Endodermal cell (in vitro differentiated cells): Measurements from ENCODE around the gene CCL1. TPM values are rescaled to one million over a fixed set of nuclear protein-coding genes. Genes with fewer than 3 reads are reported as not detected.
A peak's percentile ranks its signal among the peaks of the same experiment; 100 is the strongest.

Experiments
- DNase-seq: peaks from one replicate; pipeline ENCODE4 v3.0.0-alpha.2; 2017
- H3K27ac ChIP-seq: 2 replicates; pipeline ENCODE4 v1.5.1; 2013; ENCODE audit warnings: mild to moderate bottlenecking, low read depth, low read length, moderate library complexity
- H3K27me3 ChIP-seq: 2 replicates; pipeline ENCODE4 v1.6.1; 2013; ENCODE audit warnings: mild to moderate bottlenecking, low read length, moderate library complexity; ENCODE audit not compliant: insufficient read depth, control insufficient read depth, poor library complexity, severe bottlenecking
- H3K36me3 ChIP-seq: 2 replicates; pipeline ENCODE4 v1.7.0; 2013; ENCODE audit warnings: mild to moderate bottlenecking, low read length, moderate library complexity; ENCODE audit not compliant: control insufficient read depth, insufficient read depth
- H3K4me1 ChIP-seq: one replicate; pipeline ENCODE4 v1.7.0; 2013; ENCODE audit warnings: low read length; ENCODE audit not compliant: control insufficient read depth, insufficient read depth
- H3K4me3 ChIP-seq: 2 replicates; pipeline ENCODE4 v1.5.1; 2013; ENCODE audit warnings: mild to moderate bottlenecking, low read length, moderate library complexity
- H3K9ac ChIP-seq: 2 replicates; pipeline ENCODE4 v1.6.1; 2013; ENCODE audit warnings: mild to moderate bottlenecking, low read length, moderate library complexity; ENCODE audit not compliant: poor library complexity, severe bottlenecking; ENCODE audit errors: extremely low read depth
- H3K9me3 ChIP-seq: 2 replicates; pipeline ENCODE4 v1.6.1; 2013; ENCODE audit warnings: mild to moderate bottlenecking, low read length, moderate library complexity; ENCODE audit not compliant: control insufficient read depth
- H3K27ac Mint-ChIP-seq: 2 replicates; pipeline ENCODE4 v1.8.0; 2020; ENCODE audit warnings: mixed read lengths
- H3K27me3 Mint-ChIP-seq: 2 replicates; pipeline ENCODE4 v1.8.0; 2021; ENCODE audit warnings: mild to moderate bottlenecking, mixed read lengths; ENCODE audit not compliant: insufficient read depth
- H3K36me3 Mint-ChIP-seq: 2 replicates; pipeline ENCODE4 v1.8.0; 2020; ENCODE audit warnings: low read depth, mixed read lengths
- H3K4me1 Mint-ChIP-seq: 2 replicates; pipeline ENCODE4 v1.8.0; 2020; ENCODE audit warnings: mixed read lengths
- H3K4me3 Mint-ChIP-seq: 2 replicates; pipeline ENCODE4 v1.8.0; 2020; ENCODE audit warnings: mild to moderate bottlenecking, moderate library complexity, mixed read lengths
- H3K9me3 Mint-ChIP-seq: 2 replicates; pipeline ENCODE4 v1.8.0; 2020; ENCODE audit warnings: mild to moderate bottlenecking, mixed read lengths
- WGBS, 2 experiments: methylation state at CpG; one replicate each; pipeline versions ENCODE4 v1.1.5 to v1.1.7; 2013; ENCODE audit warnings: missing lambda C conversion rate in 2 of 2, mixed read lengths in 1 of 2; ENCODE audit not compliant: insufficient coverage in 1 of 2, insufficient read length in 1 of 2; 5-methylcytosine and 5-hydroxymethylcytosine counted together
- total RNA-seq, 2 donors: library from RNA; stranded (reverse); fragmentation: NEBNext Ultra II Directional in 1 of 2; extraction: Animal tissue kit (Norgen Biotek cat#: 25700) in 1 of 2; gene quantifications; 2 replicates in 1 of 2; 3 replicates in 1 of 2; pipeline ENCODE4 v1.2.1, GENCODE V29; 2021
- TF ChIP-seq, protein P1 (sequence below): fragments of 200-600 bp; sonication (generic); conservative IDR thresholded peaks from 2 replicates; pipeline ENCODE4 v1.5.0; 2021; ENCODE audit warnings: antibody characterized with exemption, mild to moderate bottlenecking

CCL1 gene
- total RNA-seq, 2 donors from 2014 or later = not detected

- Histone ChIP-seq H3K4me3 (no peak overlapping the region), H3K9ac (no peak overlapping the region), H3K36me3 (no peaks in the 10 kb centered on the region), H3K27ac (no peak overlapping the region), H3K4me1 (no peaks in the 10 kb centered on the region), H3K9me3 (no peaks in the 10 kb centered on the region), H3K27me3 (no peaks in the 10 kb centered on the region)
- Mint-ChIP-seq H3K27ac (no peak overlapping the region), H3K9me3 (no peaks in the 10 kb centered on the region), H3K4me3 (no peak overlapping the region), H3K4me1 (peaks cover 12% of the 10 kb centered on the region), H3K36me3 (no peaks in the 10 kb centered on the region), H3K27me3 (peaks cover 3% of the 10 kb centered on the region)
- TF ChIP-seq, protein P1, sequence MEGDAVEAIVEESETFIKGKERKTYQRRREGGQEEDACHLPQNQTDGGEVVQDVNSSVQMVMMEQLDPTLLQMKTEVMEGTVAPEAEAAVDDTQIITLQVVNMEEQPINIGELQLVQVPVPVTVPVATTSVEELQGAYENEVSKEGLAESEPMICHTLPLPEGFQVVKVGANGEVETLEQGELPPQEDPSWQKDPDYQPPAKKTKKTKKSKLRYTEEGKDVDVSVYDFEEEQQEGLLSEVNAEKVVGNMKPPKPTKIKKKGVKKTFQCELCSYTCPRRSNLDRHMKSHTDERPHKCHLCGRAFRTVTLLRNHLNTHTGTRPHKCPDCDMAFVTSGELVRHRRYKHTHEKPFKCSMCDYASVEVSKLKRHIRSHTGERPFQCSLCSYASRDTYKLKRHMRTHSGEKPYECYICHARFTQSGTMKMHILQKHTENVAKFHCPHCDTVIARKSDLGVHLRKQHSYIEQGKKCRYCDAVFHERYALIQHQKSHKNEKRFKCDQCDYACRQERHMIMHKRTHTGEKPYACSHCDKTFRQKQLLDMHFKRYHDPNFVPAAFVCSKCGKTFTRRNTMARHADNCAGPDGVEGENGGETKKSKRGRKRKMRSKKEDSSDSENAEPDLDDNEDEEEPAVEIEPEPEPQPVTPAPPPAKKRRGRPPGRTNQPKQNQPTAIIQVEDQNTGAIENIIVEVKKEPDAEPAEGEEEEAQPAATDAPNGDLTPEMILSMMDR = no peak
- DNase-seq = no peak
- WGBS, 2 experiments = 80% methylated on average over 1 of the region's 1 CpG; no CpG with 5 or more reads in 1 of the 2 experiments
These were observed 36.7 kb upstream of the CCL1 start for GRCh38 chr17:34399725-34400124.

DNA sequence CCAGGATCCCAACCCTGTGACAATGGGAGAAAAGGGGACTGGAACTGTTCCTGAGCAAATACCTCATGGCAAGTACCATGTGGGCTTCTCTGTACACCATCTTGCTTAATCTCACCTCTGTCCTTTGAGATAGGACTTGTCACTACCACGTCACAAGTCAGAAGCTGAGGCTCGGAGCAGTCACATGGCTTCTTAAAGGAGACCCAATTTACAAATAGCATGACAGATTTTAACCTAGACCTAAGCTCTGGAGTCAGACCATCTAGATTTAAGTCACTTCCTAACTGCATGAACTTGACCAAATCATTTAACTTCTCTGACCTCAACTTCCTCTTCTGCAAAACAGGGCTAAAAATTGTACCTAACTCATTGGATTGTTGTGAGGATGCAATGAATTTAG, 36.0 kb upstream of the CCL1 start:
- TF ChIP-seq, protein P1 = no peak
- Histone ChIP-seq H3K4me1 (no peaks in the 10 kb centered on the region), H3K27ac (no peak overlapping the region), H3K36me3 (no peaks in the 10 kb centered on the region), H3K9ac (no peak overlapping the region), H3K9me3 (no peaks in the 10 kb centered on the region), H3K4me3 (no peak overlapping the region), H3K27me3 (no peaks in the 10 kb centered on the region)
- no peak for DNase-seq
- Mint-ChIP-seq H3K4me1 (peaks cover 12% of the 10 kb centered on the region), H3K36me3 (no peaks in the 10 kb centered on the region), H3K4me3 (no peak overlapping the region), H3K27ac (no peak overlapping the region), H3K9me3 (no peaks in the 10 kb centered on the region), H3K27me3 (peaks cover 3% of the 10 kb centered on the region)
- 88 to 93% methylated on average over 2 of the region's 2 CpGs for WGBS, 2 experiments

GRCh38 chr17:34397265-34397664, 34.2 kb upstream of the CCL1 start:
- TF ChIP-seq, protein P1 = peak; percentile 50
- Histone ChIP-seq H3K9ac (no peak overlapping the region), H3K9me3 (no peaks in the 10 kb centered on the region), H3K4me1 (no peaks in the 10 kb centered on the region), H3K27me3 (no peaks in the 10 kb centered on the region), H3K36me3 (no peaks in the 10 kb centered on the region), H3K4me3 (no peak overlapping the region), H3K27ac (no peak overlapping the region)
- Mint-ChIP-seq H3K4me1 (peaks cover 12% of the 10 kb centered on the region), H3K27me3 (peaks cover 3% of the 10 kb centered on the region), H3K27ac (no peak overlapping the region), H3K4me3 (no peak overlapping the region), H3K9me3 (no peaks in the 10 kb centered on the region), H3K36me3 (no peaks in the 10 kb centered on the region)
- no peak for DNase-seq
